ENCODE measurements around the gene GLS.

The GLS gene

DNA sequence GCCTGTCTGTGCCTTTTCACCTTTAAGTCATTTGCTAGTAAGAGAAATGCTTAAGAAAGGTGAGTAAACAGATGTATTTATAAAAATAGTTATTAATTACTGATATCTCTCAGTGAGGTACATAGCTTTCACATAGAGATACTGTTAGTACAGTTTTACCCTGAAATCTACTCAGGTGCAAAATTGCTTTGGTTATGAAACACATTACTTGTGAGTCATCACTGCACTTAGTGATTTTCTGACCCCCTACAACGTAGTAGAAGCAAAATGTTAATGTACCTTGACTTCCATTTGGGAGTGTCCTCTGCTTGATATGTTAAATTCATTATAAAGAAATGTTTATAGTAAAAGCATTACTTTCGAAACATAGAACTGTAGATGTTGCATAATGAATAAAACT, 6.5 kb downstream of the GLS start:
- no peak for DNase-seq
- ATAC-seq: peak; percentile 74

DNA sequence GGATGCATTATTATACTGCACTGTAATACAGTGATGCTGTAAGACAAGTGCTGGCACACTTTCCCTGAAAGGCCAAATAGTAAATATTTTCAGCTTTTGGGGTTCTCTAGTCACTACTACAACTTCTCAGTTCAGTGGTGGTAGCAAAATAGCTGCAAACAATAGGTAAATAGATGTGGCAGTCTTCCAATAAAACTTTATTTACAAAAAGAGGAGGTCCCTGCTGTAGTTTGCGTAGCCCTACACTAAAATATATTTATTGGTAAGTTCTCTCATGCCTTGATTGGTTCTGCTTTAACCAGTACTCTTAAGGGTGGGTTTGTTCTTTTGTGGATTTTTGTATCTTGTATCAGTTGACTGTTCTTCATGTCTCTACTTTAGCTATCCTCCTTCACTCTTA, 7.8 kb downstream of the GLS start:
- DNase-seq: no peak
- ATAC-seq: no peak

DNA sequence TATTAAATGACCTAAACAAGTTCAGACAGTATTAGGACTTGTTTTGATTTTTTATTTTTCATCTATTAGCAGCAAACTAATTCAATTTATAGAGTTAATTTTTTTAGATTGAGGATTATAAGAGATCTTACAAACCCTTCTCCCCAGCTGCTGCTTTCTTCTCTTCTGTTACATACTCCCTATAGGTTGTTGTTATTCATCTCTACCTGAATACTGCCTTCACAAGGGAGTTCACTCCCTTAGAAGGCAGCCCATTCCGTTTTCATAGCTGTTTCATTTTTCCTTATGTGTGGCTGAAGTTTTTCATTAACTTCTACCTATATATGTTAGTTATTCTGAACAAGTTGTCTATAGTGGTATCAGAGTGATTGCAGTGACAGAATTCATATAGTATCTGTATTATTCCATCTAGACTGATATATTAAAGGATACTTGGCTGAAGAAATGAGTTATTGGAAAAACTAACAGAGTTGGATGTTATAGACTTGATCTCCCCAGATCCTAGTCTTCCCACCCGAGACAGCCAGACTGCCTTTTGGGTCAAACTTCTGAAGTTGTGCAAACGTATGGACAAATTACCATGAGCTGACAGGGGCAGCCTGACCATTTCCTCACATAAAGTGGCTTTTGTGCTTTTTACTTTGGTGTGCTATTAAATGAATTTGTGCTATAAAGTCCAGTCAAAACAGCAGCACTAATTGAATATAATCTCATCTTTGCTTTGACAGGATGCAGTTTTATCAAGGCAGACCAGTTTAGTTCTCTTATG, 8.7 kb downstream of the GLS start:
- ATAC-seq: no peak
- no peak for DNase-seq

DNA sequence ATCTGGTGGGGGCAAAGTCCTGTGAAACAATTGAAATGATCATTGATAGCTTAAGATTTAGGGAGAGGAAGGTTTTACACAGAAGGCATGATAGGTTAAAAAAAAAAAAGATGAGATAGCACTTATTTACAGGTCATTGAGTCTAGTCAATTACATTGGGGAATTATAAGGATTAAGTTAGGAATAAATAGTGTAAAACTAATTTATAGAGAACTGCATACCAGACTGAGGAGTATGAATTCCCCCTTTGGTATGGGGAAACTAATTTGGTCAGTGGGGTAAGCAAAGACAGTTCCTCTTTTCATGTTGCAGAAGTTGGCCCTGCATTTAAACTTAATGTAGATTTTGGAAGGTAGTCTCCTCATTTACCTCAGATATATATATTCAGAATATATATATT, 10.8 kb downstream of the GLS start:
- ATAC-seq: no peak
- no peak for DNase-seq

DNA sequence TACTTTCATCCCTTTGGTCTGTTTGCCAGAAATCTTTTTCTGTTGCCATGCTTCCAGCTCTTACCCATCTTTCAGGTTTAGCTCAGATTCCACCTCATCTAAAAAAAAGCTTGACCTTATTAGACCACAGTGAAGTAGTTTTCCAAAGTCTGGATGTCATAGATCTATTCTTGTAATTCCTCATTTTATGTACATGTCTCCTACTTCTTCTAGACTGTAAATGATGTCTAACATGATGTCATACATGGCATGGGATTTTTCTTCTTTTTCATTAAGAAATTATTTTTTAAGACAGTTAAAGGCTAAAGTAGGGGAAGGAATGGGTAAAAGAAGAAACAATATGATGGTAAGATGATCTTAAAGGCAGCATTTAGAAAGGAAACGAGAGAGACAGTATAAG, 11.3 kb downstream of the GLS start:
- DNase-seq: no peak
- no peak for ATAC-seq

DNA sequence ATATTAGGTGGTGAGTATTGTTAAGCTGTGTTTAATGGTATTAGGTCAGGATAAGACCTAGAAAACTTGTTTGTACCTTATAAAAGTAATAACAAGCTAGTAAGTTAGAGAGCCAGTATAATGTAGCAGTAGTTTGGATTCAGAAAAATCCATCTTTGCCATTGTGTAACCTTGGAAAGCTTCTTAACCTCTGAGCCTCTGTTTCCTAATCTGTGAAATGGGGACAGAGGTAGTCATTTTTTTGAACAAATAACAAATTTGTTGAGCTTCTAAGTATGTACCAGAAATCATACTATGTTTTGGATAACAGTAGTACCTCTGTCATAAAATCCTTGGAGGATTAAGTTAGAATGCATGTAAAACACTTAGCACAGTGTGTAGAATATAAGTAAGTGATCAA, 12.5 kb downstream of the GLS start:
- DNase-seq (no peak), ATAC-seq (no peak)

DNA sequence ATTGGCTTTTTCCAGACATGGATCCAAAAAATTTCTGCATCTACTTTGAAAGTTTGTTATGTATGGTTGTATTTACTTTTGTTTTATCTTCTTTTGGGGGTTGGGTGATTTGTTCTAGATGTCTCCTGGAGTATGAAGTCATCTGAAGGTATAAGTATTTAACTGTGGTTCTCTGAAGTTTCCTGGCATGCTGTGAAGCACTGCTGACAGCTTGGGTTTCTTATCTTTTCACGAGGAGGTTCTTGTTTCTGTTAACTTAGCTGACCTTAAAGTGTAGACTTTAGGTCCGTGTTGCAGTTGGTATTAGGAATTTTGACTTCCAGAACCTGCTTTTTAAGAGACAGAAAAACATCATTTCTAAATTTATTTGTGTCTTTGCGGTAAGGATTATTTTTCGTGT, 15.9 kb downstream of the GLS start:
- DNase-seq (no peak), ATAC-seq (no peak)

DNA sequence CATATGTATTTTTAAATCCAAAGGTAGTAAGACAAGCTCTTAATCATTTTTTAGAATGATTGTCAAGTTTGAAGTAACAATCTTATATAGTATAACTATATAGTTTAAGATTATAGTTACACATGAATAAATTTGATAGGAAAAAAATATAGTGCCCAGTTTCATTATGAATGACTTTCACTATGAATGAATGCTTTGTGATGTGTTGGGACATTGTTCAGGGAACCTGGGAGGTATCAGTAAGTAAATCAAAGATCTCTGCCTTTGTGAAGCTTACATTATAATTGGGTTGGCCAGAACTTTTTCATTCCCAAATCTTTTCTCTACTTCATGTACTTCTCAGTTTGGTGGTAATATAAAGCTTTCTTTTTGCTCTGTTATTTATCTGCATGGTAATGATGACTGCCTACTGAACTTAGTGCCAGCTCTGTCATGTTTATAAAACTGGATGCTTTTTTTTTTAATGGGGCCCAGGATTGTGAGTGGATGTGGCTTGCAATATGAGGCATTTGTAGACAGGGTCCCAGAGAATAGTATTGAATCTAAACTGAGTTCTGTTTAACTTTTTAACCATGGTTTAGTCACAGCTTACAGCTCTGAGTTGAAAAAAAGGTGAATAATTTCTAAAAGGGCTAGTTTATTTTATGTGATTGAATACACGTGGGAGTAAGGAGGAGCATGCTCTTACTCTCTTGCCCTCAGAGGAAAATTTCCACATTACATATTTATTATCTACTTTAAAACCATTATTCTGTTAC, 23.3 kb downstream of the GLS start:
- ATAC-seq: peak; percentile 83

DNA sequence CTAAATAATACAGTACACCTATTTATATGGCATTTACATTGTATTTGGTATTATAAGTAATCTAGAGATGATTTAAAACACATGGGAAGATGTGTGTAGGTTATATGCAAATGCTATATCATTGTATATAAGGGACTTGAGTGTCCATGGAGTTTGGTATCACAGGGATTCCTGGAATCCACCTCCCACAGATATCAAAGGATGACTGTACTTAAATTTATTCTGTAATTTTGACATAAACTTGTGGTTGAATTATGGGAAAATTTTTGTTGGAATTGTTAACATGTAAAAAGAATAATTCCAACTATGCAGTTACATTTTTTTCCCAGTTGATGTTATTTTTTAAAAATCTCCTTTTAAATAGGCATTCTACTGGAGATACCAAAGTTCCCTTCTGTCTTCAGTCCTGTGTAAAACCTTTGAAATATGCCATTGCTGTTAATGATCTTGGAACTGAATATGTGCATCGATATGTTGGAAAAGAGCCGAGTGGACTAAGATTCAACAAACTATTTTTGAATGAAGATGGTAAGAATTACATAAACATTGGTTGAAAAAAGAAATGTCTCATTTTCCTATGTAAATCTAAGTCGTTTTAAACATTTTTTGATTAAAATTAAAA, 24.1 kb downstream of the GLS start:
- DNase-seq (no peak), ATAC-seq (no peak)

More for the DNA sequence above, 23.3 kb downstream of the GLS start:
- no peak for DNase-seq

DNA sequence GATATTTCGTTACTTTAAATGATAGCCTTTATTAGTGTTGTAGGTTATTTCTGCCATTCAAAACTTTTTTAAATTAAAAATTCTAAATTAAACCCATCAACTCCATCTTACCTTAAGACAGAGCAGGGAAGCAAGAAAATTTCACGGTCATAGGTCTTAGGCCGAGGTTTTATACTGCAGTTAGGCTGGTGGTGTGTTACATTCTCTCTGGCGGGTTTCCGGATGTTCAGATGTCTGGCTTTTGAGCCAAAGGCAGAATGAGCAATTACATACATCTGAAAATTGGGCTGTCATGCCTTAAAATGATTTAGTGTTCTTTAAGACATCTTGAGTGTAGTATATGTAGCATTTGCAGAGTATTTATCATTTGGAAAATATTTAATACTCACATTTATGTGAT, 27.9 kb downstream of the GLS start:
- ATAC-seq (no peak), DNase-seq (no peak)

DNA sequence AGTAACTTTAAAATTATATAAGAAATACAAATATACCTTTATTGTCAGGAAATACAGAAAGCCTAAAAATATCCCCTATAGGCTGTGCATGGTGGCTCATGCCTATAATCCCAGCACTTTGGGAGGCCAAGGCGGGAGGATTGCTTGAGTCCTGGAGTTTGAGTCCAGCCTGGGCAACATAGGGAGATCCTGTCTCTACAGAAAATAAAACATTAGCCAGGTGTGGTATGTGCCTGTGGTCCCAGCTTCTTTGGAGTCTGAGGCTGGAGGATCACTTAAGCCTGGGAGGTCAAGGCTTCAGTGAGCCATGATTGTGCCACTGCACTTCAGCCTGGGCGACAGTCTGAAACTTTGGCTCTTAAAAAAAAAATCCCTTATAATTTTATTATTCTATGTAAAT, 29.1 kb downstream of the GLS start:
- ATAC-seq: no peak
- no peak for DNase-seq

DNA sequence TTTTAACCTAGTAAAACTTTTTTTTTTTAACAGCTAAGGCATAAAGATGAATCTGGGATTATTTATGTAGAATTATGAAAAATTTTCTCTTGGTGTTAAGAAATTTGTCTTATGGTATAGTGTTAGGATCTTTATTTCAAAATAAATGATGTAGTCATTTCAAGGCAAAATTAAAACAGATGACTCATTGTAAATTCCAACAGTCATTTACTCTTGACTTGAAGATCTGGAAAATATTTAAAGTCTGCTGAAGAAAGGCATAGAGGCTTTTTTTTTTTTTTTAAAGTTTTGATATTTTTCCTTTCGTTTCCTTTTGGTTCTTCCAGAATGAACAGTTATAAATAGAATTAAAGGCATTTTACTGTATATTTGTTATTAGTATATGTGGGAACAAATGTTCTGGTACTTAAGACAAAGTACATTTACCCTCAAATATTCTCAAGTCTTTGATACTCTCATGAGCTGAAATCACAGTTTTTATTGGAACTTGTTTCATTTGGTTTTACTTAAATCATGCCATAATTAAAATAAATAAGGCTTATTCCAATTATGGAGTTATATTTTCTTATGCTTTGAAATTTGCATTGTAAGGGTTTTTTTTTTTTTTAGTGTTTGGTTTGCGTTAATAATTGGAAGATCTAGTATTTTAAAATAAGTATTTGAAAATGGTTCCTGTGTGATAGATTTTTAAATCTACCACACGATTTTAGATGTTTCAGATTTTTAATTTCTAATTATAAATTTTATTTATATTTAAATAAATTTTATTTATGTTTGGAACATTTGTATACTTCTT, 29.9 kb downstream of the GLS start:
- ATAC-seq: no peak
- no peak for DNase-seq

DNA sequence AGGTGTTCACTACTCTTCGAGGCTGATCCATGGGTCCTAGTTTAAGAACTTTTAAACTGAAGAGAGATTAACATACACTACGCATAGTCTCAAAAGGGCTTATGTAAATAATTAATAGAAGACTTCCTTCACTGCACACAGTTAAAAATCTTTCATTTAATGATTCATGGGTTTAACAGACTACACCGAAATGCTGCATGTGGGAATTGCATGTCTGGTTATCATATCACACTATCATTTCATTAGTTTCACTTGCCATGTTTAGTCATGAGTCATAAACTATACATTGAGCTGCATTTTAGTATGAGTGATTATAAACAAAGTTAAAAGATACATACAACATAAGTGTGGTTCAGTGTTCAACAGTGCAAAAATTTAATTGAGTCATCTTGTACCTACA, 31.2 kb downstream of the GLS start:
- peak; percentile 92 for ATAC-seq
- no peak for DNase-seq

DNA sequence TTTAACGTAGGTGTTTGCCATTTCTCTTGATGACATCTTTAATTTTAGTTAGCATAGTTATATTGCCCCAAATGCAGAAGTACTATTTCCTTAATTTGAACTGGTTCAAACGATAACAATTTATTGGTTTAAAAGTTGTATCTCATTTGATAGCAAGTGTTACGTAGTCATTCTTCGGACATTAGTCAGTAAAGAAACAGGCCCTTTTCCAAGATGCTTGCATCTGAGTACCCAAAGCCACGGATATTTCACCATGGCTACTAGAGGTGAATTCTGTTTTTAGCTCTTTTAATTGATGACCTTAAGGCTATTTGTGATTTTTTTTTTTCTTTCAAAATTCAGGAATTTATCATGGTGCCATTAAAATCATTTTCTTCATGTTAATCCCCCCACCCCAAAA, 32.1 kb downstream of the GLS start:
- DNase-seq (no peak), ATAC-seq (no peak)

DNA sequence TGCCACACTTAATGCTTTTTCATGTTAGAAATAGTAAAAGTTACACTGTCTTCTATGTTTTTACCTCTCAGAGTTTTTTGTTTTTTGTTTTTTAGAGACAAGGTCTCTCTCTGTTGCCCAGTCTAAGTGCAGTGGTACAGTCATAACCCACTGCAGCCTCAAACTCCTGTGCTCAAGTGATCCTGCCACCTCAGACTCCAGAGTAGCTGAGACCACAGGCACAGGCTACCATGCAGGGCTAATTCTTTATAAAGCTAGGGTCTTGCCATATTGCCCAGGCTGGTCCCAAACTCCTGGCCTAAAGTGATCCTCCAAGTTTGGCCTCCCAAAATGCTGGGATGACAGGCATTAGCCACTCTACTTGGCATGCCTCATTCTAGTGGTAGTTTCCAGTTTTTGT, 33.1 kb downstream of the GLS start:
- ATAC-seq (no peak), DNase-seq (no peak)

DNA sequence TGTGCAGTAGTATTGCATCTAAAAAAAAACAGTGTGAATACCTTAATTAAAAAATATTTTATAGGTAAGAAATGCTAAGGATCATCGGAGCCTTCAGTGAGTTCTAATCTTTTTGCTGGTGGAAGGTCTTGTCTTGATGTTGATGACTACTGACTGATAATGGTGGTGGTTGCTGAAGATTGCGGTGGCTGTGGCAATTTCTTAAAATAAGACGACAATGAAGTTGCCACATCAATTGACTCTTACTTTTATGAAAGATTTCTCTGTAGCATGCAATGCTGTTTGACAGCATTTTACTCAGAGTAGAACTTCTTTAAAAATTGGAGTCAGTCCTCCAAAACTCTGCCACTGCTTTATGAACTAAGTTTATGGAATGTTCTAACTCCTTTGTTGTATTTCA, 36.2 kb downstream of the GLS start:
- DNase-seq (no peak), ATAC-seq (no peak)

DNA sequence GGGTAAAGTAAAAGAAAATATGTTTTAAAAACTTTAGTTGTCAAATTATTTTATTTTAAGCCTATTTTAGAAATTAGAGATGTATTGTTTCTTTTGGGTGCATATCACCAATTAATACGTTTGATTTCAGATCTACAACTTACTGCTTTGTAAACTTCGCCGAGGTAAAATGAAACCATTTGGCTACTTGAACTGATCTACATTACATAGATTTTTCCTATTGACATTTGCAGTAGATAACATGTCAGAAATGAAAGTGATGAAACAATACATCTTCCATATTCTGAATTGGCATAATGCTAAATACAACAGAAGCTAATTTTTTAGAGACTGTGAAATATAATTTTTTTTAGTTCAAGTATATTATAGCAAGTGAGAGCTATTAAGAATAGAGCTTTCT, 39.5 kb downstream of the GLS start:
- DNase-seq (no peak), ATAC-seq (no peak)

DNA sequence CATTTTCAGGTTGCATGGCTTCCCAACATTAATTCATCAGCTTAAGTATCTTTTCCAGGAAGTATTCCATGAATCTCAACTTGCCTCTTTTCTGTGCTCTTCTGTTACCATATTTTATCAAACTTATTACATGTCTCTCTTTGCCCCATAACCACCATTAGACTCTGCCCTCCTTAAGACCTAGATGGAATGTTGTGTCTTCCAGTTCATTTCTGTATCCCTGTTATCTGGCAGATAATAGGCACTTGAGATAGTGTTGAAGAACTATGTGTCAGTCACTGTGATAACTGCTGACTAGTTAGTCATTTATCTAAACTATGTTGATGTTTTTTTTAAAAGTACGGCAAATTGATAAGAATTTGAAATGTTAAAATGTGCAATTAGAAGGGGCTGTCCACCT, 41.8 kb downstream of the GLS start:
- no peak for ATAC-seq
- DNase-seq: no peak

DNA sequence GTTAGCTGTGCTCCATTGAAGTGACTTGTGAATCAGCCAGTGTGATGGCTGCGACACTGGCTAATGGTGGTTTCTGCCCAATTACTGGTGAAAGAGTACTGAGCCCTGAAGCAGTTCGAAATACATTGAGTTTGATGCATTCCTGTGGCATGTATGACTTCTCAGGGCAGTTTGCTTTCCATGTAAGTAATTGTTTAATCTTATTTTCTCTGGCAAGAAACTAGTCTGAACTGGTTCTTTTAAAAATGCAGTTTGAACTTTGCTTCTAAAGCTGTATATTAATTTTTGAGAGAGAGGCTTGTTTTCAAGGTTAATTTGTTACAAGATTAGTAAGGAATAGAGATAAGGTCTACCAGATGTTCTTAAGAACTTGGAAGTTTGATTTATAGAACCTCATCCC, 46.7 kb downstream of the GLS start:
- no peak for ATAC-seq

DNA sequence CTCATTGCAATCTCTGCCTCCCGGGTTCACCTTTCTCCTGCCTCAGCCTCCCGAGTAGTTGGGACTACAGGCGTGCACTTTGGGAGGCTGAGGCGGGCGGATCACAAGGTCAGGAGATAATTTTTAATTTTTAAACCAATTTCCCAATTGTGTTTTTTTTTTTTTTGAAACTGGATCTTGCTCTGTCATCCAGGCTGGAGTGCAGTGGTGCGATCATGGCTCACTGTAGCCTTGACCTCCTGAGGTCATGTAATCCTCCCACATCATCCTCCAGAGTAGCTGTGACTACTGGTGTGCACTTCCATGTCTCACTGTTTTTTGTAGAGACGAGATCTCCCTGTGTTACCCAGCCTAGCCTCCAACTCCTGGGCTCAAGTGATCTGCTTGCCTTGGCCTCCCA, 49.3 kb downstream of the GLS start:
- no peak for DNase-seq
- no peak for ATAC-seq

More for the DNA sequence above, 46.7 kb downstream of the GLS start:
- no peak for DNase-seq

DNA sequence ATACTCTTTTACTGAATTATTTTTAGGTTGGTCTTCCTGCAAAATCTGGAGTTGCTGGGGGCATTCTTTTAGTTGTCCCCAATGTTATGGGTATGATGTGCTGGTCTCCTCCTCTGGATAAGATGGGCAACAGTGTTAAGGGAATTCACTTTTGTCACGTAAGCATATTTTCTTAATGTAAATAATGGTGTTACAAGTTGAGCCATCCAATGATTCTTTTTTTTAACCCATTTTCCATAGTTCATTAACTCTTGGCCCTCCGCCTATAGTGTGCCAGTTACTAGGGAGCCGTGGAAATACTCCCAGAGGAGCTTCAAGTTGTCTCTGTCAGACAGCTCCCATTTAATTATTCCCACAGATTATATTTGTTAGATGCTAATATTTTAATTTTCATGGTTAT, 49.8 kb downstream of the GLS start:
- no peak for ATAC-seq

DNA sequence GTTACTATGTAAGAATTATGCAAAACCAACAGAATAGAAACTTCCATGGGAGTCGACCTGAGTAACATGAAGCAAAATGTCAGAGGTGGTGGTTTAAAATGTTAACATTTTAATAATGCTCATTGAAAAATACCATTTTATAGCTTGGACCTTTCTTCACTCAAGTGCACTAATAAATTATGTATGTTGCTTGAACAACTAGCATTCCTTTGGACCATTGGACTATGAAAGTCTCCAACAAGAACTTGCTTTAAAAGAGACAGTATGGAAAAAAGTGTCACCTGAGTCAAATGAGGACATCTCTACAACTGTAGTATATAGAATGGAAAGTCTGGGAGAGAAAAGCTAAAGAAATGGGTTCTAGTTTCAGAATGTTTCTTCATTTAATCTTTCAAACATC, 51.9 kb downstream of the GLS start:
- no peak for ATAC-seq
- DNase-seq: no peak

More for the DNA sequence above, 49.8 kb downstream of the GLS start:
- DNase-seq: no peak

DNA sequence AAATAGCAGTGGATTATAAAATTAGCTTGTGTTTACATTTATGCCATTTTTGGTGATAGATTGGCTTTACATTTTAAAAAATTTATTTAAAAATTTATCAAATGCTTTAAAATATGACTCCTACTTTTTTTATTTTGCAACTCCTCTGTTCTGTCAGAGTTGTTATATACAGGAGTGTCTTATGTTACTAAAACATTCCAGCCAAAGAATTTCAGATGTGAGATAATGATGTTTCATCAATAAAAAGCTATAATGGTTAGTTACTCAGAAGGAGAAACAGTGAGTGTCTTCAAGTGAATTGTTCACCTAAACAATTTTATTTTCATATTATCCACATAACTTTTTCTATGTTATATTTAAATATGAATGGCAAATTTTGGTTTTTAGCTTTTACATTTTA, 52.7 kb downstream of the GLS start:
- no peak for ATAC-seq
- DNase-seq: no peak

Data from stimulated activated naive CD8-positive, alpha-beta T cell treated with anti-CD3 and anti-CD28 coated beads, Interleukin-15, Interleukin-2, amounts not matched to agents 100 U/mL and 50 U/mL, for 24 hours (primary cell).